Uterus (tissue), 2 donors: ENCODE measurements around the gene ATCAY.

Source experiments
- POLR2A ChIP-seq, 2 donors: fragments of 450-650 bp; IDR thresholded peaks; one replicate each; pipeline ENCODE4 v1.6.1; 2016; ENCODE audit warnings: antibody characterized with exemption in 2 of 2, mild to moderate bottlenecking in 1 of 2, moderate library complexity in 1 of 2
- TF ChIP-seq, protein P1 (sequence below), 4 experiments: fragments of 200-600 bp in 2 of 4; fragments of 450-650 bp in 2 of 4; sonication (generic) in 2 of 4; IDR thresholded peaks; one replicate each; pipeline ENCODE4 v1.5.1; 2016 to 2019; ENCODE audit warnings: antibody characterized with exemption in 4 of 4, mild to moderate bottlenecking in 2 of 4, moderate library complexity in 1 of 4

- TF ChIP-seq, protein P1, sequence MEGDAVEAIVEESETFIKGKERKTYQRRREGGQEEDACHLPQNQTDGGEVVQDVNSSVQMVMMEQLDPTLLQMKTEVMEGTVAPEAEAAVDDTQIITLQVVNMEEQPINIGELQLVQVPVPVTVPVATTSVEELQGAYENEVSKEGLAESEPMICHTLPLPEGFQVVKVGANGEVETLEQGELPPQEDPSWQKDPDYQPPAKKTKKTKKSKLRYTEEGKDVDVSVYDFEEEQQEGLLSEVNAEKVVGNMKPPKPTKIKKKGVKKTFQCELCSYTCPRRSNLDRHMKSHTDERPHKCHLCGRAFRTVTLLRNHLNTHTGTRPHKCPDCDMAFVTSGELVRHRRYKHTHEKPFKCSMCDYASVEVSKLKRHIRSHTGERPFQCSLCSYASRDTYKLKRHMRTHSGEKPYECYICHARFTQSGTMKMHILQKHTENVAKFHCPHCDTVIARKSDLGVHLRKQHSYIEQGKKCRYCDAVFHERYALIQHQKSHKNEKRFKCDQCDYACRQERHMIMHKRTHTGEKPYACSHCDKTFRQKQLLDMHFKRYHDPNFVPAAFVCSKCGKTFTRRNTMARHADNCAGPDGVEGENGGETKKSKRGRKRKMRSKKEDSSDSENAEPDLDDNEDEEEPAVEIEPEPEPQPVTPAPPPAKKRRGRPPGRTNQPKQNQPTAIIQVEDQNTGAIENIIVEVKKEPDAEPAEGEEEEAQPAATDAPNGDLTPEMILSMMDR (IDR thresholded peaks at IDR 0.05): no peak
- no peak for TF ChIP-seq POLR2A (IDR thresholded peaks at IDR 0.05)
Measured at GRCh38 chr19:3904233-3904632, 23.7 kb downstream of the ATCAY start.
